K562 treated with DMSO at 1 percent for 48 hours (cell line): ENCODE data around the gene TCEAL7. TPM values are rescaled to one million over a fixed set of nuclear protein-coding genes. Genes with fewer than 3 reads are reported as not detected.

Experiments
- total RNA-seq: library from RNA; unstranded; fragments of 300-600 nt; gene quantifications from 2 replicates; pipeline ENCODE4 v1.2.3, GENCODE V29; 2022; ENCODE audit warnings: low replicate concordance; ENCODE audit errors: extremely low read depth

Gene TCEAL7, protein sequence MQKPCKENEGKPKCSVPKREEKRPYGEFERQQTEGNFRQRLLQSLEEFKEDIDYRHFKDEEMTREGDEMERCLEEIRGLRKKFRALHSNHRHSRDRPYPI
- not detected in 2 replicates for total RNA-seq

DNA sequence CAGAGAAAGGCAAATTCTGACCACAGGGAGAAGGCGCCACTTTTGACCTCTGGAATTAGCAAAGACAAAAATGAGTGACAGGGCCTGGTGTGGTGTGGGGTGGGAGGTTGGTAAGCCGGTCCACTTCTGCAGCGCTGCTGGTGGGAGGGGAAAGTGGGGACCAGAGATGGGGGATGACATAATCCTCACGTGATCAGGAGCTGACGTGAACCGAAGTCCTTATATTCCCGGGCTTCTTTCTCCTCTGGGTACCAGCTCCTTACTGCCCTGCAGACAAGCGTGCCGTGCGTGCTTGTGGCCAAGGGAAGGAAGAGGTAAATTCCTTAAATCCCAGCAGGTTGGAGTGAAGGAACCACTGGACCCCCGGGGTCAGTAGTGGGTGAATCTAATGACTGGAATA, at the start of gene TCEAL7:
Gene TCEAL7 (plus strand): TSS at position 249 of the 400 bp plus-strand sequence. CDS start 1,165 bp downstream, outside the sequence.

DNA sequence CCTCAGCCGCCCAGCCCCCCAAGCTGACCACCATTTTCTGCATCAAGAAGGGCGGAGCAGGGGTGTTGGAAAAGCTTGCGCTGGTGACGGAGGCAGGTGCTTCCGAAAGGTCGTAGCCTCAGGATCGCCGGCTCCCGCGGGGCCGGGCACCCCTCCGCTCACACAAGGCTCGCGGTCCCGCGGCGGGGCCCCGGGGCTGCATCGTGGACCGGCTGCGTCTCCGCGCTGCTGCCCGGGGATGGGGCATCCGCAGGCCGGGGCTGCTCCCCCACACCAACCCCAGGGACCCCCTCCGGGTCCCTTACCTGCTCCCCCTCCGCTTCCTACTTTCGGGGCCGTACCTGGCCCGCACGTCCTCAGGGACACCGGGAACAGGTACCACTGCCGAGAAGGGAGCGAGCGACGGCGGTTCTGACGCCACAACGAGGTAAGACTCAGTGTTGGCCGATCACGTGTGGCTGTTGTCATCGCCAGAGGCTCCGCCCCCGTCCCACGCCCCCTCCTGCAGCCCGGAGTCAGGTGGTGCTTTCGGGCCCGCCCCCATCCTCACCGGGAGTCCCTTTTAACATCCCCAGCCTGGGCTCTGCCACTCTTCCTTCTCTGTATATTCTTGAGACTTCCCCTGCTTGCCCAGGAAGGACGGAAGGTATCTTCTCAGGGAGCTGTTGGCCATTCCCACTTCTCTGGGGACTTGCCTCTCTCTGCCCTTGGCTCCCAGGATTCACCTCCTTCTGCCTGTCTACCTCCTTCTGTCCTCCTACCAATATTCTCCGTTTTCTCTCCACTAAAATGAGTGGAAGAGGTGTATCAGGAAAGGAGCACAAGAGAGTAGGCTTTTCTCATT, 19.3 kb upstream of the TCEAL7 start, which contains the start of gene BEX2:
Gene BEX2 (minus strand): TSS at position 436 of the 844 bp plus-strand sequence. CDS start 1,014 bp downstream, outside the sequence.

DNA sequence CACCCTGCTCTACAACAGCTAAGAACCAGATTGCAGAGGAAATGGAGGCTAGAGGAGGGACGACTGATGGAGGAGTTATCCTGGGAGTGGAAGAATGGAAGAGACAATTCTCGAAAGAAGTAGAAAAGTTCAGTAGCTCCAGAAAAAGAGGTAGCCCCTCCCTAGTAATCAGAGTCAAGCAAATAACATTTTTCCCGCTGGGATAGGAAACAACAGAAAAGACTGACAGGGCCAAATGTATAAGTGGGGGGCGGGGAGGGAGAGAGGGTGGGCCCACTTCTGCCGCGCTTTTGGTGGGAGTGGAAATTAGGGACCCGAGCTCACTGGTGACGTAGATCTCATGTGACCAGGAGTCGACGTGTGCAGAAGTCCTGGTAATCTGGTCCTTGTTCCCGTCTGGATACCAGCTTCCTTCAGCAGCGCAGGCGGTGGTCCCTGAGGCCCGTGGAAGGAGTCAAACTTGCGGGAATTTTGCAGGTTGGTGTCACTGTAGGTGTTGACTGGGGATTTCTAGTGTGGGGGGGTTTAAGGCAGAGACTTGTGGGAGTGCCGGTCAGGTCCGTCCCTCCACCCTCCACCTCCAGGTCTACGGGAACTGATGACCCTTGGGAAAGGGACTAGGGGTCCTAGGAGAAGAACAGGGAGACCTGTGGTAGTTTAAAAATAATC, 26.2 kb downstream of the TCEAL7 start, which contains the start of gene TCEAL9:
Gene TCEAL9 (plus strand): TSS at position 377 of the 669 bp plus-strand sequence. CDS start 1,179 bp downstream, outside the sequence.

DNA sequence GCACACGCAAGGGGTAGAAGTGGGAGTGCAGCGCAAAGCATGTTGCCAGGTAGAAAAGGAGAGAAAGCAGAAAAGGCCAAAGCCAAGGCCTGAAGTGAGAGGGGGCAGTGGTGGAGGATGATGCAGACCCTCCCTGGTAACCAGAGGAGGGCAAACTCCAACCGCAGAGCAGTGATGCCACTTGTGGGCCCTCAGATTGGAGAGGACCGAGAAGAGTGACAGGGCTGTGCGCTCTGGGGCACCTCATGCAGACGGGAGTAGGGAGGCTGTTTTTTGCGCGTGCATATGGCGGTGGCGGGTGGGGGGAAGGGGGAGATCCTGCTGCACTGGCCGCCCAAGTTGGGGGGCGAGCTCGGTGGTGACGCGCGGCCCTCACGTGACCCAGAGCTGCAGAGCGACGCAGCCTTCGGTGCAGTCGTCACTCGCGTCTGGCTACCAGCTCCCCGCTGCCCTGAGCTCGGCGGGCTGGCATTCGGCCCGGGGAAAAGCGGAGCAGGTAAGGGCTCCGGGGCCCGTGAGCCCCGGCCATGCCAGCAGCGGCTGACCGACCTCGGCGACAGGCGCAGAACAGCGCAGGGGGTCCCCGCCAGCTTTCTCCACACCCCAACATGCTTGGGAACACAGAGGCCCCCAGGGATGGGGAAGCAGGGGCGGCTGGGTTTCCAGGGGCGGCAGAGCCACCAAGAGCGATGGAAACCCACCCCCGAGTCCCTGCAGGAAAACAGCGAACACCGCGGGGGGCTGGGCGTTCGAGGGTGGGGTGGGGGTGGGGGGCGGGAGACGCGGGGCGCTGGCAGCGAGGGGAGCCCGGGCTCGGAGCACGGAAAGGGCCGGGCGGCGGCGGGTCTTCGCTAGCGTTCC, 46.3 kb downstream of the TCEAL7 start, which contains the start of gene BEX3:
Gene BEX3 (plus strand): TSS at position 421 of the 861 bp plus-strand sequence. CDS start 984 bp downstream, outside the sequence.

Other genes with a start within 250 kb of the TCEAL7 start
- gene NXF3, start 237.1 kb upstream of the TCEAL7 start, total RNA-seq: not detected in 2 replicates
- gene BEX4, start 115.1 kb upstream of the TCEAL7 start, total RNA-seq: not detected in 2 replicates
- not detected in 2 replicates for gene TCEAL8, start 75.1 kb upstream of the TCEAL7 start, total RNA-seq
- not detected in 2 replicates for gene TCEAL5, start 53.5 kb upstream of the TCEAL7 start, total RNA-seq
- not detected in 2 replicates for gene BEX2, start 19.2 kb upstream of the TCEAL7 start, total RNA-seq
- gene TCEAL9, start 26.3 kb downstream of the TCEAL7 start, total RNA-seq: not detected in 2 replicates
- not detected in 2 replicates for gene BEX3, start 46.3 kb downstream of the TCEAL7 start, total RNA-seq
- gene RAB40A, start 189.2 kb downstream of the TCEAL7 start, total RNA-seq: not detected in 2 replicates